Mesothelial cell of epicardium (in vitro differentiated cells): Measurements from ENCODE around the gene GAL3ST1. TPM values are rescaled to one million over a fixed set of nuclear protein-coding genes. Genes with fewer than 3 reads are reported as not detected.
A peak's percentile ranks its signal among the peaks of the same experiment; 100 is the strongest.
"Not testable (repeated sequence)": the region's sequence is repeated elsewhere in the genome, so short reads cannot be mapped to it uniquely, and the experiment has no call there.

ENCODE experiments used
- DNase-seq, 2 experiments: peaks; one replicate each; pipeline ENCODE4 v3.0.0; 2021; ENCODE audit warnings: low spot score in 2 of 2; ENCODE audit not compliant: unreplicated experiment in 2 of 2
- H3K27ac Mint-ChIP-seq: 2 replicates; pipeline ENCODE4 v1.8.0; 2021; ENCODE audit warnings: mixed read lengths
- H3K27me3 Mint-ChIP-seq: 2 replicates; pipeline ENCODE4 v1.8.0; 2021; ENCODE audit warnings: low read depth, mixed read lengths
- H3K36me3 Mint-ChIP-seq: 2 replicates; pipeline ENCODE4 v1.8.0; 2021; ENCODE audit warnings: mixed read lengths
- H3K4me1 Mint-ChIP-seq: 2 replicates; pipeline ENCODE4 v1.8.0; 2021; ENCODE audit warnings: mixed read lengths
- H3K4me3 Mint-ChIP-seq: 2 replicates; pipeline ENCODE4 v1.8.0; 2021; ENCODE audit warnings: mild to moderate bottlenecking, moderate library complexity, mixed read lengths
- H3K9me3 Mint-ChIP-seq: 2 replicates; pipeline ENCODE4 v1.8.0; 2021; ENCODE audit warnings: mixed read lengths
- CTCF ChIP-seq: fragments of 200-600 bp; sonication (generic); IDR thresholded peaks from one replicate; pipeline ENCODE4 v1.5.0; 2021; ENCODE audit warnings: antibody characterized with exemption; ENCODE audit not compliant: unreplicated experiment
- total RNA-seq: library from RNA; stranded (reverse); gene quantifications from 3 replicates; pipeline ENCODE4 v1.2.1, GENCODE V29; 2021

Gene GAL3ST1
- total RNA-seq, 1 donor from 2014 or later, result 0.36 TPM

- TF ChIP-seq CTCF, result no peak
- Mint-ChIP-seq H3K27ac (no peak overlapping the region), H3K4me1 (no peaks in the 10 kb centered on the region), H3K9me3 (no peaks in the 10 kb centered on the region), H3K4me3 (no peak overlapping the region), H3K27me3 (peaks cover 22% of the 10 kb centered on the region), H3K36me3 (no peaks in the 10 kb centered on the region)
- no peak for DNase-seq
Measured at GRCh38 chr22:30596199-30596598, 21.7 kb upstream of the GAL3ST1 start.

- H3K4me1 Mint-ChIP-seq, DNase-seq, H3K27ac Mint-ChIP-seq, H3K9me3 Mint-ChIP-seq, H3K4me3 Mint-ChIP-seq, H3K36me3 Mint-ChIP-seq: not testable (repeated sequence)
- H3K27me3 Mint-ChIP-seq, result peaks cover 22% of the 10 kb centered on the region
Measured at GRCh38 chr22:30592360-30592713, 17.9 kb upstream of the GAL3ST1 start.

- Mint-ChIP-seq H3K4me3 (no peak within 1 kb of the TSS), H3K4me1 (peaks cover 2% of the 10 kb centered on the region), H3K27me3 (peaks cover 22% of the 10 kb centered on the region), H3K27ac (no peak within 1 kb of the TSS), H3K9me3 (no peaks in the 10 kb centered on the region), H3K36me3 (peaks cover 6% of the 10 kb centered on the region)
- DNase-seq, result peak; percentile 90 to 92
- no peak for TF ChIP-seq CTCF
Measured at GRCh38 chr22:30591588-30592359, 17.3 kb upstream of the GAL3ST1 start, which contains the start of gene PES1. TSS of gene PES1 (minus strand) at chr22:30591910. CDS start at chr22:30591833, 77 bp downstream.

- TF ChIP-seq CTCF, result no peak
- DNase-seq, result no peak
- H3K27me3 Mint-ChIP-seq, result peaks cover 22% of the 10 kb centered on the region
- peaks cover 2% of the 10 kb centered on the region for H3K4me1 Mint-ChIP-seq
- H3K27ac Mint-ChIP-seq, result no peak overlapping the region
- no peaks in the 10 kb centered on the region for H3K9me3 Mint-ChIP-seq
- H3K36me3 Mint-ChIP-seq, result peaks cover 10% of the 10 kb centered on the region
- no peak overlapping the region for H3K4me3 Mint-ChIP-seq
Measured at GRCh38 chr22:30591191-30591587, 16.7 kb upstream of the GAL3ST1 start.

- Mint-ChIP-seq H3K27me3 (no peaks in the 10 kb centered on the region), H3K27ac (no peak overlapping the region), H3K9me3 (no peaks in the 10 kb centered on the region), H3K4me3 (no peak overlapping the region), H3K36me3 (peaks cover 18% of the 10 kb centered on the region), H3K4me1 (peaks cover 2% of the 10 kb centered on the region)
- TF ChIP-seq CTCF, result no peak
- DNase-seq, result no peak
Measured at GRCh38 chr22:30586414-30586813, 11.9 kb upstream of the GAL3ST1 start.

GRCh38 chr22:30584441-30584840 lies 10.0 kb upstream of the GAL3ST1 start:
- Mint-ChIP-seq H3K4me3 (no peak overlapping the region), H3K36me3 (peaks cover 26% of the 10 kb centered on the region), H3K9me3 (no peaks in the 10 kb centered on the region), H3K4me1 (no peaks in the 10 kb centered on the region), H3K27me3 (no peaks in the 10 kb centered on the region), H3K27ac (no peak overlapping the region)
- no peak for DNase-seq
- no peak for TF ChIP-seq CTCF
